ENCODE results near the gene HOXA1.

The HOXA1 gene

DNA sequence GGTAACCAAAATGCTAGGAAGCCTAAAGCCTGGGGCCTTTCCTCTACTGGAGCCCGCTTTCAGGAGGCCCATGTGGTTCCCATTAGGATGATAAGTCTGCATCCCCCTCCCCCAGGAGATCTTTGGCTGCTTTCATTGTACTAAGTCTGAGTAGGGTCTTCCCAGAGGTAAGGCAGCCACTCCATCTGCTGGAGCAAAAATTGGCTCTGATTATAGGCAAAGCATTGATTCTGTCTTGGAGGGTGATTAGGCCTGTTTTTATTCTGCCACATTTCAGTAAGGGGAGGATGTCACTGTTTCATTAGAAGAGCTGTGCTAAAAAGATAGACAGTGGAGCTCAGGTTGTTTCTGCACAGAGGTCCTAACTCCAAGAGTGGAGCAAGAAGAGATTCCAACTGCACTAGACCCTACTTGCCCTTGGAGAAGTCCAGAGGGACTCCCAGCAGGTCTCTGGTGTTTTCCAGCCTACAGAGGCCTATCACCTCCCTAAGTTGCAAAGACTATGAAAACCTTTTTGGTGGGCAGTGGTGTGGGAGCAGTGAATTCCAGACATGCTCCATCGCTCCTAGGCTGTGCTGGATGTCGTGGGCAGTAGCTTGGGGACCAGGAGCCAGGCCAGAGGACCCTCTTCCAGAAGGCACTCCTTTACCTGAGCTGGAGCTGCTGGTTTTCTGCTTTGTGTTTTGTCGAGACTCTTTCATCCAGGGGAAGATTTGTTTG is 13.8 kb upstream of the HOXA1 start:
- no peak for DNase-seq
- no peak for TF ChIP-seq GATA1 (IDR thresholded peaks at IDR 0.05; ENCODE audit: low read depth, low read length)

DNA sequence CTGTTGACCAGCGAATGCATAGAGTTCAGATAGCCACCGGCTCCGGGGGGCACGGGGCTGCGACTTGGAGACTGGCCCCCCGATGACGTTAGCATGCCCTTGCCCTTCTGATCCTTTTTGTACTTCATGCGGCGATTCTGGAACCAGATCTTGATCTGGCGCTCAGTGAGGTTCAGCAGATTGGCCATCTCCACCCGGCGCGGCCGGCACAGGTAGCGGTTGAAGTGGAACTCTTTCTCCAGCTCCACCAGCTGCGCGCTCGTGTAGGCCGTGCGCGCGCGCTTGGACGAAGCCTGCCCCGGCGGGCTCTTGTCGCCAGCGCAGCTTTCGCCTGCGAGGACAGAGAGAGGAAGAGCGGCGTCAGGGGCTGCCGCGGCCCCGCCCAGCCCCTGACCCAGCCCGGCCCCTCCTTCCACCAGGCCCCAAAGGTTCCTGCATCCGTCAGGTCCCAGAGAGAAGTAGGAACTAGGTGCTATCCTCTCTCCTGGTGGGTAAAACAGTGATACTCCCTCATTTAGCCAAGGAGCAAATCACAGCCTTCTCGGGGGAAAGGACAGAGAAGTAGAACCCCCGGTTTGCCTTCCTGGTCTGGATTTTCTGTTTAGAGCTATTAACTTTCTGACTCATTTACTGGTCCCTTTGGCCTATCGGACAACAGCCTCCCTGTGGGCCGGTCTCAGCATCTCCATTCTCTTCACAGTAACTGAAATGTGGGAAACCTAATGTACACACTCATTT is 12.8 kb upstream of the HOXA1 start:
- no peak for DNase-seq

DNA sequence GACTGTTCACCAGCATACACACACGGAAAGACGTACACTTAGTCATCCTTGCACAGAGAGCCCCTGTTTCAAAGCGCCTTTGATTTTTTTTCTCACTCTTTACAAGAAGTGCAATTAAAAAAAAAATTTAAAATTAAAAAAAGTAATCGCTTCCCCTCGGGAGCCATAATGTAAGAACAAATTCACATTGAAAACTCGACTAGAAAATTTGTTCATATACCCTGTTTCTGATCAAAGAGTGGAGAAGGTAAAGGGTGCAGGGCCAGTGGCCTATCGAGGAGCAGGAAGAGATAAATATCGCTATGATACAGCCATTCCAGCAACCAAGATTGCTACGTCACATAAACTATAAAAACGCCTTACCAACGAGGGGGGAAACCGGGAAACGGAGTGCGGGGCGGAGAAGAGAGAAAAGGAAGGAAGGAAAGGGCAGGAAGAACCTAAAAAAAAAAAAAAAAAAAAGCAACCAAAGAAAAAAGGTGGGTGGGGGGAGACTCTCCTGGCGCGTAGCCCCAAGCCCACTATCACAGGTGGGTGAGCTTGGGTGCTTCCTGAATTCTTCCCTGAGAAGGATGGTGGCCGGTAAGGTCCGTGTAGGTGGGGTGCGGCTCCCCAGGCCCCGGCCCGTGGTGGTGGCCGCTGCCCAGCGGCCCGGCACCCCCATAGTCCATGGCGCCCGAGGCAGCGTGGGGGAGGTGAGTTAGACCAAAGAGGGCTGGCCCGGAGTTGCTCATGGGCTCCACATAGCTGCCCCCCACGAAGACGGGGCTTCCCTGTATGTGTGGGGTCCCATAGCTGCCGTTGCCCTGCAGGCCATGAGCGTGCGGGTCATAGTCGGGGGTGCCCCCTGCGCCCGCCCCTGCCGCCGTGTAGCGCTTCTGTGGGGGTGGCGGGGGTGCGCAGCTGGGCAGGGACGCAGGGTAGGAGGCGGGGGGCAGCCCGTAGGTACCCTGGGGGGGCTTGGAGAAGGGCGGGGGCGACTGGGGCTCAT is 11.9 kb upstream of the HOXA1 start:
- no peak for DNase-seq
- TF ChIP-seq GATA1 (IDR thresholded peaks at IDR 0.05; ENCODE audit: low read depth, low read length) (no peak), POLR2A (IDR thresholded peaks at IDR 0.05; ENCODE audit: low read length) (no peak)

More for the DNA sequence above, 12.8 kb upstream of the HOXA1 start:
- TF ChIP-seq GATA1 (IDR thresholded peaks at IDR 0.05; ENCODE audit: low read depth, low read length) = no peak
- TF ChIP-seq POLR2A (IDR thresholded peaks at IDR 0.05; ENCODE audit: low read length) = no peak

DNA sequence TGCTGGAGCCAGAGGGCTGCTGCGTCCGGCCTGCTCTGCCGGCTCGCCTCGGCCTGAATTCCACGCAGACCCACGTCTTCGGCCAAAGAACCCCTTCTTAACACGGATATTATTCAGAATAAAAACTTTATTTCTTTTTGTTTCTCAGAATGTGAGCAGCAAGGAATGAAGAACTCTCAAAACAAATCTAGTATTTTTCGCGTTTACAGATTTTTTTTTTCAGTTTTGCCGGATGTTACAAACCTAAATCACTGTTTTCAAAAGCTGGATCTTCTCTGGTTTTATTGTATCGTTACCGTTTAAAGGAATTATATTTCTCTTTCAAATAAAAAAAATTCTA is 11.1 kb upstream of the HOXA1 start:
- no peak for TF ChIP-seq GATA1 (IDR thresholded peaks at IDR 0.05; ENCODE audit: low read depth, low read length)
- TF ChIP-seq POLR2A (IDR thresholded peaks at IDR 0.05; ENCODE audit: low read length) = no peak

DNA sequence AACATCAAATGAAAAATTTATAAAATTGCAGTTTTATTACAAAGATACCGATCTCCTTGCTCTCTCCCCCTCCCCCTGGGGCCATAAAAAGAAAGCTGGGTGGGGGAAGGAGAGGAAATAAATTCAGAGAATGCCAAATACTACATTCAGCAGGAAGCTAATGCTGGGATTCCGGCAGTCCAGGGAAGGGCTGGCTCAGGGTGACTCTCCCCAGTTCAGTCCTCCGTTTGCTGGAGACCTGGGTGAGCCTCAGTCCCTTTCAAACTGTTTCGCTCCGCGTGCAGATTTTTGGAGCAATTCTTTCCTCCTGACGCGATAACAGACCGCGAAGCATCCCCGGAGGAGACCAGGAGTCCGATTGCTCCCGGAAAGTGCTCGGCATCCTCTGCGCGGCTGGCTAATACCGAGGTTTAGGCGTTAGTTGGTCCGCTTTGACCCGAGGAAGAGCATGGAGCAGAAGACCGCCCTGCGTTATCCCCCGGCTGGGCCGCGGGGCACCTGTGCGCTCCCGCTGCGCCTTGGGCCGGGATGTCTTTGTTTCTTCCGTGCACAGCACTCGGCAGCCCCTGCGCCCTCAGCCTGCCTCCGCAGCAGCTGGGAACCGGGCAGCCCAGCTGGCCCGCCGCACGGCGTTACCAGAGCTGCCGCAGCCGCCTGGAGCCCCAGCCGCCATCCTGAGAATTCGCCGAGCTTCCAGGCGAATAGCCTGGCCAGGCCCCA is 10.5 kb upstream of the HOXA1 start:
- no peak for DNase-seq
- TF ChIP-seq GATA1 (IDR thresholded peaks at IDR 0.05; ENCODE audit: low read depth, low read length) (no peak), POLR2A (IDR thresholded peaks at IDR 0.05; ENCODE audit: low read length) (no peak)

More for the DNA sequence above, 11.1 kb upstream of the HOXA1 start:
- no peak for DNase-seq

DNA sequence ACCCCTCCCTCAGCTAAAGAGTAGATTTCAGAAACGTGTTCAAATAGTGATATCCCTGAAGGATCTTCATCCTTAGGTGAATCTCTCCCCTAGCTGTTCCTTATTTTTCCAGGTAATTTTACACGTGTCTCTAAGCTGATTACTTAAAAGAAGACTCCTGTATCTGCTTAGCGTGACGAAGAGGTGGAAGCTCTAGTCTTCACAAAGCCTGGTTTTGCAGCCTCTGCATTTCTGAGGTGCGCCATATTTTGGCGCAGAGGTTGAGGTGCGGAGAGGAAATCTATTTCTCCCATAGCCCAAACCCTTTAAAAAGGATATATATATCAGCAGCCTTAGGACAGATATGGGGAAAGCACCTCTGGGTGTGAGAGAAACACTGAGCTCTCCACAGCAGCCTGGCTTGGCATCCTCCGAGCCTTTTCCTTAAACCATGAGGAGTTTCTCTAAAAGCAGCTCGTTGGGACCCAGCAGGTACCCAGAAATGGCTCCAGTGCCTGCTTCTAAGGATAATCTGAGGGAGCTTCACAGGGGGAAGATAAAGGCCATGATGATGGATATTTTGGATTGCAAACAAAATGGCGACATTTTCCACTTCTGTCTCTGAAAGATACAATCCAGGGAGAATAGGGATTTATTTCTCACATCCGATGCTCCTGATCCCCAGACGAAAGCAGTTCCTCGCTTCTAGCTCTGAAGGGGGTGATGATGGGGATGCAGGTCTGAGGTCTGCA is 9.7 kb upstream of the HOXA1 start:
- no peak for DNase-seq
- TF ChIP-seq GATA1 (IDR thresholded peaks at IDR 0.05; ENCODE audit: low read depth, low read length) (no peak), POLR2A (IDR thresholded peaks at IDR 0.05; ENCODE audit: low read length) (no peak)

DNA sequence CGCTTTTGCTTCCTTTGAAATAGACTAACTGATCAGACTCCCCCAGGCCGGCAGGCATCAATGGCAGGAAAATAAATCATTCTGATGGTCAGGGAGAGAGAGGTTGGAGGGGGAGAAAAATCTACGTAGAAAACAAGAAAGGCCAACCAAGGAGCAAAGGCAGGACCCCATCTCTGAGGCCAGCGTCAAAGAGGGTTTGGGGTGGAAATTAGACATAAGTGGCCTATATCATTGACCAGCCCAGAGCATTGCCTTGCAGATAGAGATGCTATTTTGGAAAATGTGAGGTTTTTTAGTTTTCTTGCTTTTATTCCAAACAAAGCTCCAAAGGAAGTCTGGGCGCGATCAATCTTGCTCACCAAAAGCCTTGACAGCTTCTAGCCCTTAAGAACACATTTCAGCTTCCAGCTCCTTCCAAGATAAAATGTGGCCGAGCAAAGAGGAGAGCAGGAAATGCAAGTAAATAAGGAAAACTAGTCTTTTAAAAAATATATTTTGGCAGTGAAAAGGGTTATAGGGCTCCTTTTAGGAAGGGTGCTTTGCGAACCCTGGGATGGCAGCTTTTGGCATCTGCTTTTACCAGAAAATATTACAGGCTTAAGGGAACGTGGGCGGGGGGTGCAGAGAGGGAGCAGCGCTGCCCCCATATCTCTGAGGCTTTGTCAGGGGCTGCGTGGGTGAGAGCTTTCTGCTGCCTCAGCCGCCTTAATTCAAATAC is 8.7 kb upstream of the HOXA1 start:
- DNase-seq = no peak
- TF ChIP-seq GATA1 (IDR thresholded peaks at IDR 0.05; ENCODE audit: low read depth, low read length) (no peak), POLR2A (IDR thresholded peaks at IDR 0.05; ENCODE audit: low read length) (no peak)

DNA sequence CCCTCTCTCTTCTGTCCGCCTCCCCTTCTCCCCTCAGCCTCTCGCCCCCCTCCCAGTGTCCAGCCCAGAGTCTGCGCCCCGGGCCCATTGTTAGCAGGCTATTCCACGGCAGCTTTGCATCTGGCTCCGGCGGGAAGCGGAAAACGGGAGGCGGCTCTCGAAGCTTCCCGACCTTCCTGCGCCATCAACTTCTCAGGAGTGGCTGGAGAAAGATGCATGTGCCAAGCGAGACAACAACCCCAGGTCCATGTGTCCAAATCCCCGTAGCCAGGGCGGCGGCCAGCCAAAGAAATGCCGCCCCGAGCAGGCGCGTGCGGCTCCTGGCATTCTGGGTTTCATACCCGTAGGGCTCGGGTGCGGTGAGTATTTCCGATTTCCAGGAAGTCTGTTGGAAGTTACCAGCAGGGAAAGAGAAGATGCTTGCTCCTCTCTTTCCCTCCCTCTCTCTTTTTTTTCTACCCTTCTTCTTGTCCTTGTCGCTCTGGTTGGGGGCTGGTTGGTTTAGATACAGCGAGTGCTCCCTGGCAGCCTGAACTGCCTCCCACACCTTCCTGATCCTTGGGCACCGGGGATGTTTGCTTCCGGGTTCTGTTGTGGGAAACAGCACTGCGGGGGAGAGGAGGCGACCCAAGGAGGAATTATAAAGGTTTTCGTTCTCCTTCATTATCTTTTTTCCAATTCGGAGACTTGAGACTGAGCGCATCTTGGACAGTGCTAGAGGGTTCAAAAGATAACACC is 7.9 kb upstream of the HOXA1 start:
- TF ChIP-seq GATA1 (IDR thresholded peaks at IDR 0.05; ENCODE audit: low read depth, low read length) = no peak
- TF ChIP-seq POLR2A (IDR thresholded peaks at IDR 0.05; ENCODE audit: low read length) = no peak
- DNase-seq = no peak

DNA sequence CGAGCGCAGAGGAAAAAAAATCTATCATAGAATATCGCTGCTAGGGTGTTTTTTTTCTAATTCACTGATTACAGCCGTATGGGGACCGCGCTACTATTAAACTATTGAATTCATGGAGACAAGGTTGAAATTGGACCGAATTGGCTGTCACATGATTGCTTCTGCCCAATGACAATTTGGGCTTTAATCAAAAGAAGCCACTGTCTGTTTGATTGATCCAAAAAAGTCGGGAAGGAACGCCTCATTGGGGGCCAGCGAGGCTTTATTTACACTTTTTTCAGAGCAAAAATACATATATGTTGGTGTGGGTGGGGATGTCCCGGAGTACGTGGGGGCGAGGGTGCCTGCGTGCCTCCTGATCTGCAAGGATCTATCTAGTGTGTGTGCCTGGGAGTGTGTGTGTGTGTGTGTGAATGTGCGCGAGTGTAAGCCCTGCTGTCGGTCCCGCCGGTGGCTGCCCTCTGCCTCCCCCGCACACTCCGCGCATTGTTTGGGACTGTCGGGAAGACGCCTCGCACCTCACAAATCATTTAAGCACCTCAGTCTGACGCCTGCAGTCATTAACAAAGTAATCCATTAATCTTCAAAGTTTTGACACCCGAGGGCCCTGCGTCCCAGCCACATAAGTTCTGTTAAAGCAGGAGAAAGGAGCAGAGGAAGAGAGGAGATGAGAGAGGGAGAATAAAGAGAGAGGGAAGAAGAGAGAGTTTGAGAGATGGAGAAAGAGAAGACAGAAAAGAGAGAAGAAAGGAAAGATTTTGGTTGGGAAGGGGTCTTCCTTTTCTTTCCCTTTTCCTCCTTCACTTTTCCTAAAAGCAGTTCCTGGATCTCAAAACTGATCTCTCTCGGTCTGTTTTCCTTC is 7.0 kb upstream of the HOXA1 start, which contains the start of gene HOXA2:
Gene HOXA2, minus strand, starts transcription at position 103 of the 862 bp plus-strand sequence. CDS start 183 bp downstream, outside the sequence.
- TF ChIP-seq GATA1 (IDR thresholded peaks at IDR 0.05; ENCODE audit: low read depth, low read length) = no peak
- DNase-seq = no peak

DNA sequence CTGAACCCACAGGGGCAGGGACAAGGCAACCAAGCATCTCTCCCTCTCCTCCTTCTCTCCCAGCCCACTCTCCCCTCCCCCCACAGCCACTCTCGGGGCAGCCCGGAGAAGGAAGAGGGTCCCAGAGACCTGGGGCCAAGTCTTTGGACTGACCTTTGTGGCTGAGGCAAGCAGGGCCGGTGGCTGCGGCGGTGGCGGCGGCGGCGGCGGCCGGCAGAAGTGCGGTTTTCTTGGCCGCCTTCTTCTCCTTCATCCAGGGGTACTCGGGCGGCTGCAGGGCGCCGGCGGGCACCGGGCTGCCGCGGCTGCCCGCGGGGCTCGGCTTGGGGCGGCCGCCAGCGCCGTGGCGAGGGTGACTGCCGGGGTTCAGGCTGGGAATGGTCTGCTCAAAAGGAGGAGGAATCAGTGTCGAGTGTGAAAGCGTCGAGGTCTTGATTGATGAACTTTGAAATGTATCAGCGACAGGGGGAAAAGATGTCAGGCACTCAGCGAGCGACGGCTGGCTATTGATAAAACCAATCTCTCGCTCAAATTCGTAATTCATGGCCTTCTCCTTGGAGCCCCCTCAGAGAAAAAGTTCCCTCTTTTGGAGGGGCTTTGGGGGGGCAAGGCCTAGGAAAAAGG is 6.3 kb upstream of the HOXA1 start:
- no peak for DNase-seq
- TF ChIP-seq GATA1 (IDR thresholded peaks at IDR 0.05; ENCODE audit: low read depth, low read length) = no peak
- no peak for TF ChIP-seq POLR2A (IDR thresholded peaks at IDR 0.05; ENCODE audit: low read length)

Data from erythroblast (primary cell).